SK-N-DZ (cell line): ENCODE results near the gene PADI1.

ENCODE experiments used
- DNase-seq: peaks from one replicate; pipeline ENCODE4 v3.0.0-alpha.2; 2015; ENCODE audit warnings: low spot score

Gene PADI1

GRCh38 chr1:17183388-17184160 is 21.4 kb upstream of the PADI1 start:
- no peak for DNase-seq

DNA sequence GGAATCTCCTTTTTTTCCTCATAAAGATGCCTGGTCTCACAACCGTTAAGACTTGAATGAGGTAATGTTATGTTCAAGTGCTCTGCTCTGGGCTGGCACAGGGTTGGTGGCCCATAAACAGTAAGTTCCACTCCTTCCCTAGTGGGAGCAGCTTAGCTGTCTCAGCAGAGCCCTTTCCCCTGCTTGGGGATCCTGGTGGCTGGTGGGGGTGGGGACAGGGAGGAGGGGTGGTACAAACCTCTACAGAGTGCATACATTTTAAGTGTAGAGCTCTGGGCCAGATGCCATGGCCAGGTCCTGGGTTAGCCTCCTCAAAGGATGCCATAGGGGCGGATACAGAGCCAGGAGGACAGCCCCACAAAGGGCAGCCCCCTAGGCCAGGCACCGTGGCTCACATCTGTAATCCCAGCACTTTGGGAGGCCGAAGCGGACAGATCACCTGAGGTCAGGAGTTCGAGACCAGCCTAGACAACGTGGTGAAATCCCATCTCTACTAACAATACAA is 20.7 kb upstream of the PADI1 start:
- DNase-seq = no peak

DNA sequence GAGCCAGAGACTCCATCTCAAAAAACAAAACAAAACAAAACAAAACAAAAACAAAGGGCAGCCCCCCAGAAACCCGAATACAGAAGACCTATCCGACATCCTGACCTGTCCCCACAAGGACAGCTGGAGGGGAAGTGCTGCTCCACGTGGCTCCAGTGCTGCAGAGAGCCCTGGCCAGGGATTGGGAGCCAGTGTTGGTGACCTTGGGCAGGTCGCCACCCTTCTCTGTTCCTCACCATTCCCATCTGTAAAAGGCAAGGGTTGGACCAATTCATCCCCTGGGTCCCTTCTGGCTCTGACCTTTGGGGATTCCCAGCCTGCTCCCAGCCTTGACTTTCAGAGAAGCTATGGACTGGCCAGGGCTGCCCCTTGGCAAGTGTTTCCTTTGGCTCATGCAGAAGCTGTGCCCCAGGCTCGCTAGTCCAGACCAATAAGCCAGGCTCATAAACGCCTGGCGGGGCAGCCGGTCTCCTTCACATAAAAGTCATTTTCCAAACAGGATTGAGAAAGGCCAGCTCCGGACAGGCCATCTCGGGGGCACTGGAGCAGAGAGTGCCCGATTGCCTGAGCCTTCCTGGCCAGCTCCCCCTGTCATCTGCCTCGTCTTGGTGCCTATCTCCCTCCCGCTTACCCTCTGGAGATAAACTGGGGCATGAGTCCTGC is 20.0 kb upstream of the PADI1 start:
- no peak for DNase-seq

- no peak for DNase-seq
These were observed 19.5 kb upstream of the PADI1 start for GRCh38 chr1:17185485-17185860.

DNA sequence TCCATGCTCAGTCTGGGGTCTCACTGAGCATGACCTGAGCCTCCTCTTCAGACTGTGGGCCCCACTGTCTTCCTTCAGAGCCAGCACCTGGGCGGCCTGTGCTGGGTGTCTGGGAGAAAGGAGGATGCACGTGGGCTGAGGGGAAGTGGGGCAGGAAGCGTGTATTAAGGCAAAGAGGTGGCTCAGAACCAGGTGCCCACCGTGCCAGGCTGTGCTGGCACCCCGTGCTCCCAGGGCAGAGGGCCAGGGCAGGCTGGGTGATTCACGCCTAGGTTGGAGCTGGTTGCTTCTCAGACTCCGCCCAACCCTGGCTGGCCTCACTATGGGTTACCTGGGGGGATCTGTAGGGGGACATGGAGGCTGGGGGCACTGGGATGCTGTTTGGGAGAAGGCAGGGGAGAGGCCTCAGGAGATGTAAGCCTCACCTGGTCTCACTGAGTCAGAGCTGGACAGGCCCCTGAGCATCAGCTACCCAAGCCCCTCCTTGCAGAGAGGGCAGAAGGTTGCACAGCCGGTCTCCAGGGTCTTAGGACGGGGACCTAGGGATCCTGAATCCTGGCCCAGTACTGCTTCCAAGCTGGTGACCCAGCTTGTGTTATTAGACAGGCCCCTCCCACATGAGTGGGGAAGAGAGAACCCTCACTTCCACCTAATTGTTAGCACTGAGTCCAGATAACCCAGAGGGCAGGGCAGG is 18.6 kb upstream of the PADI1 start:
- no peak for DNase-seq

DNA sequence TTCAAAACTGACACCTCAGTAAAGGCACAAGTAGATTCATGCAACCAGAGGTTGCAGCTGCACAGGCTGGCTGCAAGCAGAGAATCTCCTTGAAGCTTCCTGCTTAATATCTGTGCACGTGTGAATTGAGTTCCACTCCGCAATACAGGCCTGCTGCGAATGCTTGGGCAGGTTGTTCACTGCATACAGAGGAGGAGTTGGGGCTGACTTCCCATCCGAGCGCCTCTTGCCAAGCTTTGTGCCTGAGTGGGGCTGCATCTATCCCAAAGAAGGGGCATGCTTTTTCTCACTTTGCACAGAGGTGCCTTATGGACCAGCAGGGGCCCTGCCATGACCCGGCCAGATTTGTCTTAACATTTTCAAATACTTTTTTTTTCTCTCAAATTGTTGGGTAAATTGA is 17.9 kb upstream of the PADI1 start:
- DNase-seq = no peak

DNA sequence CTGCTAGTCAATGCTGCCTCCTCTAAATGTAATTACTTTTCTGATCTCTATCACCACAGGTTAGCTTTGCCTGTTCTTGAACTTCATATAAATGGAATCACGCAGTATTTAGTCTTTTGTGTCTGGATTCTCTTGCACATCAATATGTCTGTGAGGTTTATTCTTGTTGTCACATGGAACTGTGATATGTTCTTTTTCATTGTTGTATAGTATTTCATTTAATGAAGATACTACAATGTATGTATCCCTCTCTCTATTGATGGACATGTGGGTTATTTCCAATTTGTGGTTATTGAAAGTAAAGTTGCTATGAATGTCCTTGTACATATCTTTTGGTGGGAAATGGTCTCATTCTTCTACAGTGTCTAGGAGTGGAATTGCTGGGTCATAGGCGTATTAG is 16.7 kb upstream of the PADI1 start:
- no peak for DNase-seq

DNA sequence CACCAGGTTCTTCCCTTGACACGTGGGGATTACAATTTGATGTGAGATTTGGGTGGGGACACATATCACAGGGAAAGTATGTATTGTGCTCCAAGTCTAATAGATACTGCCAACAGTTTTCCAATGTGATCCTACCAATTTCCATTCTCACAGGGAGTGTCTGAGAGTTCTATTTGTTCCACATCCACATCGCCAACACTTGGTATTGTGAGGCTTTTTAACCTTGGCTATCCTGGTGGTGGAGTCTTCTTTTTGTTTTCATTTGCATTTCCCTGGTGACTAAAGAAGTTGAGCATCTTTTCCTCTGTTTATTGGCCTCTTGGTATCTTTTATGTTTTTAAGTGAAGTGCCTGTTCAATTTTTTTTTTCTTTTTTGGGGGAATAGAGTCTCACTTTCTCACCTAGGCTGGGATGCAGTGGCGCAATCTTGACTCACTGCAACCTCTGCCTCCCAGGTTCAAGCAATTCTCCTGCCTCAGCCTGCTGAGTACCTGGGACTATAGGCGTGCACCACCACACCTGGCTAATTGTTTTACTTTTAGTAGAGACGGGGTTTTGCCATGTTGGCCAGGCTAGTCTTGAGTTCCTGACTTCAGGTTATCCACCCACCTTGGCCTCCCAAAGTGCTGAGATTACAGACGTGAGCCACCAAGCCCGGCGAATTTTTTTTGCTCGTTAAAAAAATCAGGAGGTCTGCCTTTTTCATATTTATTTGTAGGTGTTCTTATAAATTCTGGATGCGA is 15.9 kb upstream of the PADI1 start:
- no peak for DNase-seq

DNA sequence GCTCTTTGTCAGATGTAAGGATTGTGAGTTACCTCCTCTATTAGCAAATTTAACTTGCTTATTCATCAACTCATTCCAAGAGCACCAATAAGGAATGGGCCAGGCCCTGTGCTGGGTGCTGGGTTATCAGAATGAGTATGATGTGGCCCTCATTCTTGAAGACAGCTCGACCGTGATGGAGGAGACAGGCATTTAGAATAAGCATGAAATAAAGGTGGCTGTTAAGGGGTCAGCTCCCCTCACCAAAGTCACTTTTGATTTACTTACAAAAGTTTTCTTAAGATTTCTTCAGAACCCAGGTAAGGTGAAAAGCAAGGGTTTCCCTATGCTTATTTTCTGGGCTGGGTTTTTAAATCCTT is 15.3 kb upstream of the PADI1 start:
- DNase-seq = no peak

- no peak for DNase-seq
These were observed 14.6 kb upstream of the PADI1 start for GRCh38 chr1:17190010-17190995.

DNA sequence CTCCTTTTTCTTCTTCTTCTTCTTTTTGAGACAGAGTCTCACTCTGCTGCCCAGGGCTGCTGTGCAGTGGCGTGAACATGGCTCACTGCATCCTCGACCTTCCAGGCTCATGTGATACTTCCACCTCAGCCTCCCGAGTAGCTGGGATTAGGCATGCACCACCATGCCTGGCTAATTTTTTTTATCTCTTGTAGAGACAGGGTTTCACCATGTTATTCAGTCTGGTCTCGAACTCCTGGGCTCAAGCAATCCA is 13.0 kb upstream of the PADI1 start:
- no peak for DNase-seq

DNA sequence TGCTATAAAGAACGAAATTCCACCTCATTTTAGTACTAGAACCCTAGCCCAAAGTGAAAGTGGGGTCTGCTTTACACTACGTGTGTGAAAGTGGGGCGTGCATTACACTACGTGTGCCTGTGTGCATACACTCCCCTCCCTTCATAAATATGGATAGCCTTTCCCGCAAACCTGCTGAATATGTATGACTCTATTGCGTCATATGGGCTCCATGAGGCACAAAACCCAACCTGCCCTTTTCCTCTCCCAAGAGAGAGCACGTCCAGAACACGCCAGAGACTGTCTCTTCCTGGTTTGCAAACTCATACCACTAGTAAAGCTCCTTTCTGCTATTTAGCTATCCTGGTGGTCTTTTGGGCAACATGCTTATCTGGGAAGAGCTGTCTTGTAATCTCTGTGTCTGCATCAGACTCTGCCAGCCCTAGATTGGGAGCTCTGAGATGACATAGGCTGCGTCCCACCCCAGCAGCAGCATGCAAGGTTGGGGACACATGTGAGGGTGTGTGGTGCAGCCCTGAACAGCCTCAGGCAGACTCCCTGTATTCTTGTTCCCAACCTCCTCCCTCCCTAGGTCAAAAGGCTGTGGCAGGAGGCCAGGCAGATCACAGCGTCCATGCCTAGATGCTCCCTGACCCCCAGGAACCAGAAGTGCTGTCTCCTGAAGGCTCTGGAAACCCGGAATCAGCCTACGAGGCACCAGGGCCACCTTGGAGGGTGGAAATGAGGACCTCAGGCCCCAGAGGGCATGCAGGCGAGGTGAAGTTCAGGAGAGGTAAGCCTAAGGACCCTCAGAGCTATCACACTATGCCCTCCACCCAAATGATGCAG is 12.3 kb upstream of the PADI1 start:
- DNase-seq = no peak

- DNase-seq = no peak
These were observed 11.5 kb upstream of the PADI1 start for GRCh38 chr1:17193222-17194132.

GRCh38 chr1:17194133-17194475 is 10.8 kb upstream of the PADI1 start:
- DNase-seq = no peak

- no peak for DNase-seq
These were observed 10.1 kb upstream of the PADI1 start for GRCh38 chr1:17194615-17195528.

GRCh38 chr1:17195731-17196130 is 9.2 kb upstream of the PADI1 start:
- no peak for DNase-seq

GRCh38 chr1:17196496-17197185 is 8.3 kb upstream of the PADI1 start:
- no peak for DNase-seq

- DNase-seq = no peak
These were observed 7.2 kb upstream of the PADI1 start for GRCh38 chr1:17197696-17198095.
